ENCODE results near the gene TLN1.

The TLN1 gene

DNA sequence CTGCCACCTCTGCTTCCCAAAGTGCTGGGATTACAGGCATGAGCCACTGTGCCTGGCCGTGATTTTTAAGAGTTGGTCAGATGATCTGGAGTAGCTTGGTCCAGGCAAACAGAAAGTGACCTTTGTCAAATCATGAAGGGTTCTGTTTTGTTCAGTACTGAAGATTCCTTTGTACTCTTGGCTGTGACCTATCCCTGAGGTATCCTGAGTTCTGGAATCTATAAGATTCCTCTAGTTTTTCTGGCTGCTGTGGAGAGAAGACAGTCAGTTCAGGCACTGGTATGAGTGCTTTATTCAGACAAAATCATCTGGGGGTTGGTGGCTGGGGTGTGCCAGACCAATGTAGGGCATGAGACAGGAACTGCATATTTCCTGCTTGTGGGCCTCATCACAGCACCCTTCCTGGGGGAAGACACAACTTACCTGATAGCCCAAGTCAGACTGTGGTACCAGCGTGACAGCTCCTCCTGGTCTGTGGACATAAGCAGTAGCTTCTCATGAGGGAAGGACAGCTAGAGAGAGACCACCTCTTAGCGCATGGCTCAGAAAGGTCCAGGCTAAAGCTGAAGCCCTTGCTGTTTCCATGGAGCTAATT, 70.1 kb downstream of the TLN1 start:
- no peak for DNase-seq (ENCODE audit: low spot score)

DNA sequence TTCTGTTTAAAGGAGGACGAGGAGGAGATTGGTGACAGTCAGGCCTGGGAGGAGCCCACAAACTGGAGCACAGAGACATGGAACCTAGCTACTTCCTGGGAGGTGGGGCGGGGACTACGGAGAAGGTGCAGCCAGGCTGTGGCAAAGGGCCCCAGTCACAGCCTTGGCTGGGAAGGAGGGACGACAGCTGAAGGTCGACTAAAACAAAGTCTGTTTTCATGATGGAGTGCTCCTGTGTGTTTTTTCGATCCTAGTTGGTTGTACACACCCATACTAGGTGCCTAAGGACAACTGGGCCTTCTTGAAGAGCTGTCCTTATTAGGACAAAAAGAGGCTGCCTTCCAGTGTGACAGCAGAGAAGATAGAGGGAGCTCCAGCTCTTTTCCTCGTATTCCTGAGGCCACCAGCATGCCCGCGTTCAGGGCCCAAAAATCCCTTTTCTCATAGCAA, 71.0 kb downstream of the TLN1 start:
- DNase-seq (ENCODE audit: low spot score): no peak

DNA sequence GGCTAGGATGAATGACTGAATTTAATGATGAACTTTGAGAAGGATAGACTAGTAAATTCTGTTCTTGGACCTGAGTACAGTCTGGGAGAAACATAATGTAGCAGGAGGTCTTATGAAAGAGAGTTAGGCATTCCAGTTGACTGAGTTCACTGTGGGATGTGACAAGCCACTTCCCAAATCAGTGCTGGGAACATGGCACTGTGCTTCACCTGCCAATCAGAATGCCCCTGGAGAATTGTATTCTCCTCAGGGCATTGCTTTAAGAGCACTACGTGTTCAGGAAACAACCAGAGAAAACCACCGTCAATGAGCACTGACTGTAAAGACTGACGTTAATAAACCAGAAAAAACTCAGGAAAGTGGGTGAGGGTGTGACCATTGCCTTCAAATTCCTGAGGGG, 72.7 kb downstream of the TLN1 start:
- DNase-seq (ENCODE audit: low spot score): no peak

DNA sequence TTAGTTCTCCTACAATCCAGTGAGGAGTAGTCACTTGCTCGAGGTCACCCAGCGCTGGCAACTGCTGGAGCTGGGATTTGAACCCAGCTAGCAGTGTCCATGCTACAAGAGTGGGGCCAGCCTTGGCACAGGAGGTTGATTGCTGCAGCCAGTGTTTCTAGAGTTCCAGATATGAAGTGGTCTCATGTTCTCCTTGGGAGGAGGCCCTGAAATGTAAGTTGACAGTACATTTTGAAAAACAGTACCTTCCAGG, 73.1 kb downstream of the TLN1 start:
- no peak for DNase-seq (ENCODE audit: low spot score)

- DNase-seq (ENCODE audit: low spot score): peak; percentile 91
Observed at GRCh38 chr9:35658137-35658967, 73.6 kb downstream of the TLN1 start, which contains the start of gene CCDC107. TSS of gene CCDC107 (plus strand) at chr9:35658292. CDS start at chr9:35658380, 88 bp downstream.

GRCh38 chr9:35657546-35658136, 74.4 kb downstream of the TLN1 start, which contains the start of gene RMRP:
TSS of gene RMRP (minus strand) at chr9:35658019.
- peak; percentile 99 for DNase-seq (ENCODE audit: low spot score)

DNA sequence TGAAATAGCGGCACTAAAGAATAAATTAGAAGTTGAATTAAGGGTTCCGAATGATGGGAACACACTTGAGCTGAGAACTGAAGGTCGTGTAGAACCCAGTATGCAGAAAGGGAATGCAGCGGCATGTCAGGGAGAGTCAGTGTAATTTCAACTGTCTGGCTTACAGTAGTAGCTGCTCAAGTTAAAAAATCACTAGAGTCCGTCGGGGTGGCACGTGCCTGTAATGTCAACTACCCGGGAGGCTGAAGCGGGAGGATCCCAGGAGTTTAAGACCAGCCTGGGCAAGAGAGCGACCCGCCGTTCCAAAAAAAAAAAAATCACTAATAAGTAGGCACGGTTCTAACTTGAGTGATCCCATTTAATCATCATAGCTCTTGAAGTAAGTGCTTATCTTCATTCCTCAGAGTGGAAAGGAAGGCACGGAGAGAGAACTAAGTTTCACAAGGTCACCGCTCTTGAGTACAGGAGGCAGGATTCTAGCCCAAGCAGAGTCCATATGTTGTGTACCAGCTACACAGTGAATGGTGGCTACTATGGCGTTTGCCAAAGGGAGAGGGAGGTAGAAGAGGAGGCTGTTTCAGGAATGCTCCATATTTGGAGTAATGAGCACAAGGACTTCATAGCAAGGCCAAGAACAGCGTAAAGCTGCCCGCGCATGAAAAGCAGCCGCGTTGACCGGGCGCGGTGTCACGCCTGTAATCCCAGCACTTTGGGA, 75.0 kb downstream of the TLN1 start:
- no peak for DNase-seq (ENCODE audit: low spot score)

GRCh38 chr9:35656348-35656747, 75.6 kb downstream of the TLN1 start:
- DNase-seq (ENCODE audit: low spot score): no peak

DNA sequence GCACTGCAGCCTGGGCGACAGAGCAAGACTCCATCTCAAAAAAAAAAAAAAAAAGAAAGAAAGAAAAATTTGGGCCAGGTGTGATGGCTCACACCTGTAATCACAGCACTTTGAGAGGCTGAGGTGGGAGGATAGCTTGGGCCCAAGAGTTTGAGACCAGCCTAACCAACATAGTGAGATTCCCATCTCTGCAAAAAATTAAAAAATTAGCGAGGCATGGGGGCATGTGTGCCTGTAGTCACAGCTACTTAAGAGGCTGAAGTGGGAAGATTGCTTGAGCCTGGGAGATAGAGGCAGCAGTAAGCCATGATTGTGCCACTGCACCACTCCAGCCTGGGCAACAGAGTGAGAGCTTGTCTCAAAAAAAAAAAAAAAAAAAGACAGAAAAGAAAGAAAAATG, 78.4 kb downstream of the TLN1 start:
- DNase-seq (ENCODE audit: low spot score): no peak

DNA sequence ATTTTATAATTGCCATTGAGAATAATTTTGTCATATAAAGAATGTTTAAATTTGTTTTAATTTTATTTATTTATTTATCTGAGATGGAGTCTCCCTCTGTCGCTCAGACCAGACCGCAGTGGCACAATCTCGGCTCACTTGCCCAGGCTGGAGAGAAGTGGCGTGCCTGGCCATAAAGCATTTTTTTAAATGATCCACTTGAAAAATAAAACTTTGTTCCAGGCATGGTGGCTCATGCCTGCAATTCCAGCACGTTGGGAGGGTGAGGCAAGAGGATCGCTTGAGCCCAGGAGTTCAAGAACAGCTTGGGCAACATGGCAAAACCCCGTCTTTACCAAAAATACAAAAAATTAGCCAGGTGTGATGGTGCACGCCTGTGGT, 79.2 kb downstream of the TLN1 start:
- DNase-seq (ENCODE audit: low spot score): no peak

DNA sequence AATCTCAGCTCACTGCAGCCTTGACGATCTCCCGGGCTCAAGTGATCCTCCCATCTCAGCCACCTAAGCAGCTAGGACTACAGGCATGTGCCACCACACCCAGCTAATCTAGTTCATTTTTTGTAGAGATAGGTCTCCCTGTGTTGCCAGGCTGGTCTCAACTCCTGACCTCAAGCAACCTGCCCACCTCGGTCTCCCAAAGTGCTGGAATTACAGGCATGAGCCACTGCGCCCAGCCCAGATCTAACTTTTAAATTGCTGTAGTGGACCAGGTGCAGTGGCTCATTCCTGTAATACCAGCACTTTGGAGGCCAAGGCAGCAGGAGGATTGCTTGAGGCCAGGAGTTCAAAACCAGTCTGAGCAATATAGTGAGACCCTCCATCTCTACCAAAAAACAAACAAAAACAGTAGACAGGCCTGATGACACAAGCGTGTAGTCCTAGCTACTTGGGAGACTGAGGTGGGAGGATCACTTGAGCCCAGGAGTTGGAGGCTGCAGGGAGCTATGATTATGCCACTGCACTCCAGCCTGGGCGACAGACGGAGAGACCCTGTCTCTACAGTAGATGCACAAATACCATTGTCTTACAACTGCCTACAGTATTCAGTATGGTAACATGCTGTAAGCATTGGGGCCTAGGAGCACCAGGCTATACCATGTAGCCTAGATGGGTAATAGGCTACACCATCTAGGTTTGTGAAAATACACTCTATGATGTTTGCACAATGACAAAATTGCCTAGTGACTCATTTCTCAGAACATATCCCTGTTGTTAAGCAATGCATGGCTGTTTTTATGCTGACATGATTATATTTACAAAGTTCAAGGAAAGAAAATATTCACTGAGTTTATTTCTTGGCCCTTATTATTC, 79.8 kb downstream of the TLN1 start:
- no peak for DNase-seq (ENCODE audit: low spot score)

GRCh38 chr9:35650341-35651158, 81.4 kb downstream of the TLN1 start, which contains the start of gene SIT1:
TSS of gene SIT1 (minus strand) at chr9:35650931. CDS start at chr9:35650853, 78 bp downstream.
- DNase-seq (ENCODE audit: low spot score): no peak

DNA sequence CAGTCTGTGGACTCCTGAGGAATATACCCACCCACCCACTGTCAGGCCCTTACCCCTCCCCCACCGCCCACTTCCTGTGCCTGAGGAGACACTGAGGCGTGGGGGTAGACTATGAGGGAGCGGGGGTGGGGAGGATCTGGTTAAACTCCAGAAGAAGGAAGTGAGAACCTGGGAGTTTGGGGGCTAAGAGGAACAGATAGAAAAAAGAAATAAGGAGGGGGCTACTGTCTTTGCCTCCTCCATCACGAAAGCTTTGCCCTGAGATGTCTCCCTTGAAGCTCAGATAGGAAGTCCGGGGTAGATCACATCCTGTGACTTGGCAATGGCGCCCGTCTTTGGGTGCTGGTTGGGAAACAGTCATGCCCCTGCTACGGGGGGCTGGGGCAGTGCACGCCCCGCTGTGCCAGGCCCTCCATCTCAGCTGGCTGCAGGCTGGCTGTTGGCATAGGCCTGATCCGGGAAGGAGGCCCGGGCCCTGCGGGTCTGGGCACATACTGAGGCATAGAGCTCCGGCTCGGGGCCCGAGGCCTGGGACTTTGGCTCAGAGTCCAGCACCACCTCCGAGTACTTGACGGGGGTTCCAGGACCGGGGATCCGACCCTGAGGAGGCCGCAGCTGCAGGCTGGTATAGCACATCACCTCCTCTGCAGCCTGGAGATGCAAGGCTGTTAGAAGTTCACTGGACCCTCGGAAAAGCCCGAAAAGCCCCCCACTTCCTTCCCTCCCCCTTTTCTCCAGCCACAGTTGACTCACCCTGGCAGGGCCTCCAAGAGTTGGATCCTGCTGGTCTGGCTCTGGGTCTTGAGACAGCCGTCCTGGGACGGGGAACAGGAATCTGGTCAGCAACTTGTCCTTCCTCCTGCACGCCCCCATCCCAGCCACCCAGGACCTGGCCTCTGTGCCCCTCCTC, 82.3 kb downstream of the TLN1 start:
- no peak for DNase-seq (ENCODE audit: low spot score)
